NCI-H2029 (cell line): ENCODE results near the gene CFAP45.

Experiments used
- DNase-seq: peaks from one replicate; lab custom pipeline; 2025; lab: John Stamatoyannopoulos, UW

CFAP45 gene, protein sequence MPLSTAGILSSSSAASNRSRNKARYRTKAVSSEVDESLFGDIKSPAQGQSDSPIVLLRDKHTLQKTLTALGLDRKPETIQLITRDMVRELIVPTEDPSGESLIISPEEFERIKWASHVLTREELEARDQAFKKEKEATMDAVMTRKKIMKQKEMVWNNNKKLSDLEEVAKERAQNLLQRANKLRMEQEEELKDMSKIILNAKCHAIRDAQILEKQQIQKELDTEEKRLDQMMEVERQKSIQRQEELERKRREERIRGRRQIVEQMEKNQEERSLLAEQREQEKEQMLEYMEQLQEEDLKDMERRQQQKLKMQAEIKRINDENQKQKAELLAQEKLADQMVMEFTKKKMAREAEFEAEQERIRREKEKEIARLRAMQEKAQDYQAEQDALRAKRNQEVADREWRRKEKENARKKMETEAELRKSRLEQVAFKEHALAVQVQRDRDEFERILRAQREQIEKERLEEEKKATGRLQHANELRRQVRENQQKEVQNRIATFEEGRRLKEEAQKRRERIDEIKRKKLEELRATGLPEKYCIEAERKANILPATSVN

DNA sequence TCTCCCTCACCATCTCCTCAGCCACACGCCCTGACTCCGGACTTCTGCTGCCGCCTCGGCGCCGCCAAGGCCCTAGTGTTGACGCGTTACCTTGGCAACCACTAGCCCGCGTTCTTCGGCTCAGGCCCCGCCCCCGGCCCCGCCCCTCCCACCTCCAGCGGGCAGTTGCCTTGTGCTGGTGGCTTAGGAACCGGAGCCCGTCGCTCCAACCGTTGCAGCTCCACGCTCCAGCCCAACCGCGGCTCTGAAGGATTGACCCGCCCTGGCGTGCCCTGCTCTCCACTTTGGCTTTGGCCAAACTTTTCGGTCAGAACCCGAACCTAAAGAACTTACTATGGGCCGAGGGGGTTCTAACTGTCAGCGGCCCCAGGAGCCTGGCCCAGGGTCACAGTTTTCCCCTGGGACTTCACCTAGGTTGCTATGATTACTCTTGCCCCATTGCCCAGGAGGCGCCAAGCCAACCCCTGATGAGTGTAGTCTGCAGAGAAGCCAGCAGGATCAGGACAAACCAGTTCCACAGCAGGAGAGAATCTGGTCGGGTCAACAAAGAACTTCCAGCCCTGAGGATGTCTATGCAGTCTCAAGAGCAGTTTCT lies at the start of gene CFAP45:
CFAP45 (minus strand) TSS at position 80 of the 595 bp plus-strand sequence; CDS start at position 13, 67 bp downstream.
- peak; percentile 90 for DNase-seq

DNA sequence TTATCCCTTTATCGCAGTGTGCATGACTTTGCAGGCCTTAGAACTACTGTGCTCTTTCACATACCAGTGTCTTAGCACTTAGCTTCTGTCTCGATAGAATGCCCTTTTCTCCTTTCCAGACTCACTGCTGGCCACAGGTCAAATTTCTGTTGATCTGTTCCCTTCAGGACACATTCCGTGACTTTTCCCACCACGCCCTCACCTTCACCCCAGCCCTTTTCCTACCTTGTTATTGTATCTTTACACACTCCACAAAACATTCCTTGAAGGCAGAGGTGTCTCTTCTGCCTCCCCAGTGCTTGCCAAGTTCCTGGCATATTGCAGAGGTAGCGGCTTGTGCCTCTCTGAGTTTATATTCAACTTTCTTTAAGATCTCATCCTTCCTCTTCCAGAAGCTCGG lies 49.2 kb upstream of the CFAP45 start:
- no peak for DNase-seq

DNA sequence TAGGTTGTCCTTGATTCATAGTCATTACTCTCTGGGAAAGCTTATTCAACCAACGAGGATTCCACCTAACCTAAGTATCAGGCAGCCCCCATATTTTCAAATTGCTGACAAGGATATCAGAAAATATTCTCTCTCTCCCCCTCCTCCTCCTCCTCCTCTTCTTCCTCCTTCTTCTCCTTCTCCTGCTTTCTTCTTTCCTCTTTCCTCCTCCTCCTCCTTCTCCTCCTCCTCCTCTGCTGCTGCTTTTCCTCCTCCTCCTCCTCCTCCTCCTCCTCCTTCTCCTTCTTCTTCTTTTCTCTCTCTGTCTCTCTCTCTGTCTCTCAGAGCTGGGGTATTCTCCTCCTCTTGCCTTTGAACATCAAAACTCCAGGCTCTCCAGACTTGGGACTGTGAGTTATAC lies 48.0 kb upstream of the CFAP45 start:
- DNase-seq: no peak

DNA sequence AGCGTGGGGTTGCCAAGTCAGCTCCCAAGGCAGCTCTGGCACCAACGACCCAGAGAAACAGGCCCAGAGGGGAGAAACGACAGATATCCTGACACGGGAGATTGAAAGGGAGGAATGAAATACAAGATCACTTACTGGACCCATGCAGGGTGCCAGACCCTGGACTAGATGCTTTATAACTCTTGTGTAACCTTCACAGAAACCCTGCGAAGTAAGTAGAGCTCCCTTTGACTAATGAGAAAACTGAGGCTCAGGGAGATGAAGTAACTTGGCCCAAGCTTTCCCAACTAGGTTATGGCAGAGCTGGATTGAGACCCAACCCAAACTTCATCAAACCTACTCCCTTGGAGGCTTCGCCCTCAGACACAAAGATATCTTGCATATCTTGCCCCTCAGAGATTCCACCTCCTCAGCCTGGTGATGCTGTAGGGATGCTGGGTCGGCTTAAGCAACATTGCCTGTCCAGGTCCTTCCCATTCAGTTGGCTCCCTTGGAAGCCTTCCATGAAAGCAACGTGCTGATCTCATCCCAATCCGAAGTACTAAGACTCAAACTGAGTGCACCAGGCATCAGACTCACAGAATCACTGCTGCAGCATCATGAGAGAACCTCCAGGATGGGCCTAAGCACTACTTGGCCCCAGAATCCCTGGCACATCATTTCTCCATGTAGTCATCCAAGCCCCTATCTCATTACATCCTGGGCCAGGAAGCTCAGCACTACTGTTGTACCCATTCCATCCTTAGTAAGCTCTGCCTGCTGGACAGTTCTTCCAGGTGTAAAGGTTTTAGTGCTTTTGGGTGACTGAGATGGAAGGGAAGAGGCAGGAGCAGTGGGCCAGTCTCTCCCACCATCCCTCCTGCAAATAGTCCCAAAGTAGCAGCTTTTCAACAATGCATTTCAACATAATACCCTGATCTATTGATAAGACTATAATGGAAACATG lies 46.5 kb upstream of the CFAP45 start:
- no peak for DNase-seq

DNA sequence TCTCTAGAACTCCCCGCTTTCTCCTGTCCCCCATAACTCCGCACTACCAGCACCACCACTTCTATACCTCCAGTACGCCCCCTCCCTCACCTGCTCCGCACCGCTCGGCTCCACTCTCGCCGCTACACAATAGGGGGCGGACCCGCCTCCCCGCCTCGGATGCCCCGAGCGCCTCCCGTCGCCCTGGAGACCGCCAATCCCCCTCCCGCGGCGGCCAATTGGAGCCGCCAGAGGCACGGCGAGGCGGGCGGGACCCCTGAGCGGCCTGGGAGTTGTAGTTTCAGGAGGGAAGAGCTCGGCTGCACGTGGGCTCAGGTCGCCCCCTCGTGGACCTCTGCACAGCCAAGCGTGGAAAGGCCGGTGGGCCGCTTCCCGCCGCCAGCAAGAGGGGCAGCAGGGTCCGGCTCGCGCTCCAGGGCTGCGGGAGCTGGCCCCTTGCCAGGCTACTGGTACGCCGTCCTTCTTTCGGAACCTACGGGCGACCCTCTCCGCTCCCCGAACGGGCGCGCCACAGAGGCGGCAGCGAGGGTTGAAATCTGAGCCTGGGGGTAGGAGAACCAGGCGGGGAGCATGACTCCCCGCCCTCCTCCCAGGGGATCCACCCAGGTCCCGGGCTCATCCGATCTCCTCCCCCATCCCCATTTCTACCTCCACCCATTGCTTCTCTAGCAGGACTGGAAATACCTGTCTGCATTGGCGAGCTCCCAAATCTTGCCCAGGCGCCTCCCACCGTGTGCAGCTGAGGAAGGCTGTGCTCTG lies 45.7 kb upstream of the CFAP45 start, which contains the start of gene IGSF9:
IGSF9 (minus strand) TSS at position 131 of the 759 bp plus-strand sequence. CDS start 2,159 bp downstream, outside the sequence.
- DNase-seq: peak; percentile 73

DNA sequence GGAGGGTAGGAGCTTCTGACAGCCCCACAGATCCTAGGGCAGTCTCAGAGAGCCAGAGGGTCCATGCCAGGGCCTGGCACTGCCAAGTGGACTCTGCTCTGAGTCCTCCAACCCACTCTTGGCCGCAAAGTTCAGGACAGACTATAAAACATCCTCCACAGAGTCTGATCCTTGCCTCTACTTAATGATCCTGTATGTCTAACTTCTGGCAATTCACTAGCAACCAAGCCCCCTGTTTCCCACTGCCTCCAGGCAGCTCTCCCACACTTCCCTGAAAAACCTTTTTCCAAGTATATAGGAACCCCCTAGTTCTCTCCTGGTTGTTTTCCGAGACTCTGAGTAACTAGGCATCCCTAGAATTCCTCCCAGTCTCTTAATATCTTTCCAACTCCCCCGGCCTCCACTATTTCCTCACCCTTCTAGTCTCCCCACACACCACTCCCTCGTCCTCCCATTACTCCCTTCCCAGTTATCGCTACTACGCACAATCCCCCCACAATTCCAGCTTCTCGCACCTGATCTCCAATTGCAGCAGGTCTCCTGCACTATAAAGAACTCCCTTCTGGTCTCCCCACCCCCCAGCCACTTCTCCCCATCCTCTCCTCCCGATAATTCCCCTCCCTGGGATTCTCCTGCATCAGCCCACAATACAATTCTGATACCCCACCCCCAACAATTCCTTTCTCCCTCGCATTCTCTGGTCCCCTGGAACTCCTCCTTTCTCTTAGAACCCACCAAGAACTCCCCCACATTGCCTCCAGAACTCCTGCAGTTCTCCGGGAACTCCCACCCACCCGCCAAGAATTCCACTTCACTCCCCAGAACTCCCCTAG lies 44.9 kb upstream of the CFAP45 start:
- DNase-seq: no peak

DNA sequence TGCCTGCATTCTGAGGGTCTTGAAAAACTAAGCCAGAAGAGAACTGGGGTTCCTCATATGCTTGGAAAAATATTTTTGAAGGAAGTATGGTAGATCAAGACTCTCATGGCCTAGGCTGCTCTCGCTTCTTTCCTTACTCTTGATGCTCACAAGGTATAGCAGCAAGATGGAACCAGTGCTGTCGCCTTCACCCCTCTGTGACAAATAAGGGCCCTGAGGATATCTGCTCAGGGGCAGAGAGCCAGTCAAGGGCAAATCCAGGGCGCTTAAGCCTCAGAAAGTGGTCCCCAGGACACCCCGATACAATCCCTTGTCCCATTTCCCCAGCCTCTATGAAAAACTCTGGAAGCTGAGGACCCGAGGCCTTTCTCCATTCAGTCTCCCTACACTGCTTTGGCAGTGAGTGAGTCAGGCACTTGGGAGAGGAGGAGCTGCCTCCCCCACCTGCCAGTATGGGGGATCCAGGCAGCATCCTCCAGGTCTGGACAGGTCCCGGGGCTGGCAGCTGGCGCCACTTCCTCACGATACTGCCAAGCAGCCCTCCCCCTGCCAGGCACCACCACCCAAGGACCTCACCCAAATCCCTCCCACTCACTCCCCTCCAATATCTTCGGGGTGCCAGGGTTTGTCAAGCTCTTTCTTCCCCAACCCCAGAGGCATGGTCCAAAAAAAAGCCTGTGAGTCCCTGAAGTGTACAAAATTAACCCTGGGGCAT lies 44.1 kb upstream of the CFAP45 start:
- no peak for DNase-seq

DNA sequence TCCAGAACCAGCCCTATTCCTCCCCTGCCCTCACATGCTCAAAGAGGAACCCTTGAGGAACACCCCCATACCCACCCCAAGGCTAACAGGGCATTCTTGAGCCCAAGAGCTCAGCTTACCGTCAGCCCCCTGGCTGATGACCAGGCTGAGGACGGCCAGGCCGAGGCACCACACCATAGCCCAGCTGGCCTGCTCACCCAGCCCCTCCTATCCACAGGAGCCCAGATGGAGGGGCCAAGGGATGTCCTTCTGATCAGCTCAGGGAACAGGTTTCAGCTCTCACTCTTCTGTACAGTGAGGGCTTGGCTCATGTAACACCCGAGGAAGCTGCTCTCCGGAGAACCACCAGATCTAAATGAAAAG lies 43.3 kb upstream of the CFAP45 start:
- DNase-seq: no peak

DNA sequence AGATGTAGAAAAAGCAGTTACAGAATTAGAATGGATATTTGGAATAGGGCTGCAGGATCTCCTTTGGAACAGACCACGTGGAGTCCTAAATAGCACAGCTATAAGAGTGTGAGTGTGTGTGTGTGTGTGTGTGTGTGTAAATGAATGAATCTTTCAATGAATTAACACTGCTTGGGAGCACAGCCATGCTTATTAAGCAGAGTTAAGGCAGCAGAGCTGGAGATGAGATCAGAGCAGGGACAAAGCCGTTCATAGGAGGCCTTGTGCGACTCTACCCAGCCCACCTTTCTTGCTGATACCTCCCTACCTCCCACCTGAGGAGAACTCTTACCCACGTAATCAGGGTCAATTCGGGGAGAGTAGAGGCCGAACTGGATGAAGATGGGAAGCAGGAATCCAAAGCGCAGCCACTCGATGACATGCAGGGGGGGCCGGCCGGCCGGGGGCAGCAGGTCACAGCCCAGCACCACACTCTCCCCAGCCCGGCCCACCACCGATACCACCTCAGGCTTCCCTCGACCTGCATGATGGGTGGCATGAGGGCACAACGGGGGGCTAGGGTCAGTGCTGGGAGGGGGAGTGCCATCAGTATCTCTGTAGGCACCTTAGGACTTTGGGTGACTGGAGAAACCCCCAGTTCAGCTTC lies 42.8 kb upstream of the CFAP45 start:
- no peak for DNase-seq

DNA sequence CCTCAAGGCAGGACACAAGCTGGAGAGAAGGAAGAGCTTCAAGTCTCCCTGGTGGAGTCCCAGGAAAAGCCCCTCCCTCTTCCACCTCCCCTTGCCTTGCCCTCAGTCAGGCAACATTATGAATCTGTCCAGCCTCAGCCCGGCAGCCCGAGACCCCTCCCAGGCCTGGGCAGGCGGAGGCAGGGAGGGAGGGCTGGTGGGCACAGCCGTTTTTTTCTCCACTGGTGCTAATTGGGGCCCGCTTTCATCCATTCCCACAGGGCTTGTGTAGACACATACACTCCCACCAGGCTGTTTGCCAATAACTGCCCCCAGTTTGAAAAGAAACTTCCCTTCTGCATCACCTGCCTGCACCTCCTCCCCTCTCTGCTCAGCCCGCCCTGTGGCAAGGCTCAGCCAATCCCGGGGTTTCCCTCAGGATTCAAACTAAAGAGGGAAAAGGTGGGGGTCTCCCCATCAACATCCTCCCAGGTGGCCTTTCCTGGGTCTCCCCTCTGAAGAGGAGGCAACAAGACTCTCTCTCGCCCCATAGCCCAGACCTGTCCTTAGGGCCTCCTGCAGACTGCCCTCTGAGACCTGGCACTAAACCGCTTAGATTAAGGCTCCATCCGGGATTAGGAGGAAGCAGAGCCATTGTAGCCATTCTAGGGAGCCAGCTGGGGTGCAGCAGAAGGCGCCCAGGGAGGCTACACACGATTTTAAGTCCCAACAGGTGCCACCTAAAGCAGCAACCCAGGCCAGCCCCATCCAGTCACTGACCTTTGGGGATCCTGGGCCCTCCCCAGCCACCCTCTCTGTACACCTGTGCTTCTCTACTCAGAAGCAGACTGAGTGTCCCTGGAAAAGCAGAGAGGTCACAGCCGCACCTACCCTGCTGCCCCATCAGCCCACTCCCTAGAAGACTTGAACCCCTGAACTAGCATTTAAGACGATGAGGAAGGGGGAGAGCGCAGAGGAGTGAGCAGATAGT lies 41.9 kb upstream of the CFAP45 start:
- no peak for DNase-seq

DNA sequence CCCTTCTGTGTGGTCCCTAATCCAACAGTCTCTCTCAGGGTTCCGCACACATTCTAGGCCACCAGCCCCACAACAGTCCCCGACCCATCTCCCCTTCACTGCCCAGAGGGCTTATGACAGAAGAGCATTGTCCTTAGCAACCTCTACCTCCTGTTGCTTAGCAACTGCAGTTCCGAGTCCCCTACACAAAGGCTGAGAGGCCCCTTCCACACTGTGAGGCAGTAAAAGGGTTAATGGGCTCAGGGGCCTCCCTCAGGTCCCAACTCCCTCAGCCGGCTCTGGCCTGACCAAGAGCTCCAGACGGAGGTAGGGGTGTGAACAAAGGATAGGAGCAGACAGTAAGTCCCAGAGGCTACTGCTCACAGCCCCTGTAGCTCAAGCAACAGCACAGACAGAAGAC lies 41.2 kb upstream of the CFAP45 start:
- DNase-seq: no peak

DNA sequence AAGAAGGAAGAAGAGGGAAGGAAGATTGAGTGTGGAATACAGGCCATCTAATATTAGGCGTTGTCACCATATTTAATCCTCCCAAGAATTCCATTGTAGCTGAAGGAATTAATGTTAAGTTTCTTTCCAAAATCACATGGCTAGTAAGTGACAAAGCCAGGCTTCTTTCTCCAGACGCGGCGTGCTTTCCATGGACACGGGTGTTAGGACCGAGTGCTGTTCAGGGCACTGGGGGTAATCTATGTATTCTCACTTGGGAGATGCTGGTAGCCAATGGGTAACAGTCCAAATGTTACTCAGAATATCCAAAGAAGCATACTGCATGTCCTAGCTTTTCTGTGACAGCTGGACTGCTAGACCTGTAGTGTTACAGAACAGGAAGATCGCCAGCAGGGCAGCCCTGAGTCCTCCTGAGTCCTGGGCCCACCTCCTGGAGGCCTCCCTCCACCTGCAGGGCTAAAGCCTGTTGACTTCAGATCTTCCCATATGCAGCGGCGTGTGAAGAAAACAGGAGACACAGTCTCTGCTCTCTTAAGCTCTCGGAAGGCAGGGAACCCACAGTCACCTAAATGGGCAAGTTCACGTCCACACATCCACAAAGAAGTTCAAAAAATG lies 40.1 kb upstream of the CFAP45 start:
- no peak for DNase-seq

DNA sequence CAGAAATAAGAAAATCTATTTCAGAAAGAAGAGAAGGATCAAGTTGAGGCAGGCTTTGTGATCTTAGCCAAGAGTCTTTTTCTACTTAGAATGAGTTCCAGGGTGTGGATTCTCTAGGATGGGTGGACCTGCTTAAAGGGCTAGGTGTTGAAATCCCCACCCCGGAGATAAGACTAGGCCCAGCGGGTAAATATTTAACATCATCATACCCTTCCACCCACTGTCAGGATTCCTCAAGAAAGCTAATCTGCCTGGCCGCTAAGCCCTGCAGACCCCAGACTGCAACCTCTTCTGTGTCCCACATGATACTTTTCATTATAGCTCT lies 39.7 kb upstream of the CFAP45 start:
- DNase-seq: no peak

DNA sequence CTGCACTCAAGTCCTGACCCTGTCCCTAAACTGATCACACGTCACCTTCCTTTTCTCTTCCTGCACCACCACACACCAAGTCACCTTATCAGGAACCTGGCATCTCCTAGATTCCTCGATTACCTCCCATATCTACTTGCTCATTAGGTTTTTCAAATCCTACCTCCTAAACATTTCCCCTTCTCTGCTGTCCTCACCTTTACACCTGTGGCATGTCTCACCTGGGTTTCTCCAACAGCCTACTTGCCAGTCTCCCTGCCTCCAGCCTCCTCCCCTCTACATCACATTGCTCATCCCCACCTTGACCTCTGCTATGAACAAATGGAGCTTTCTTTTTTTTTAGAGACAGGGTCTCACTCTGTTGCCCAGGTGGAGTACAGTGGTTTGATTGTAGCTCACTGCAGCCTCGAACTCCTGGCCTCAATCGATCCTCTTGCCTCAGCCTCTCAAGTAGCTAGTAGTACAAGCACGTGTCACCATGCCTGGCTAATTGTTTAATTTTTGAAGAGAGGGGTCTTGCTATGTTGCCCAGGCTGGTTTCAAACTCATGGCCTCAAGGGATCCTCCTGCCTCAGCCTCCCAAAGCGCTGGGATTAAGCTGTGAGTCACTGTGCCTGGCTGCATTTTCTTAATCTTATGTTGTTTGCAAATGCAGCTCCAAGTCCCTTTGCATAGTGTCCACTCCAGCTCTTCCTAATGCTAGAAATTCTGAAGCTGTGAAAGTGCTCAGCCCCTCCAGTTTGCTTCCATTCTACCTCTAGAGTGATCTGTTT lies 39.1 kb upstream of the CFAP45 start:
- DNase-seq: no peak

DNA sequence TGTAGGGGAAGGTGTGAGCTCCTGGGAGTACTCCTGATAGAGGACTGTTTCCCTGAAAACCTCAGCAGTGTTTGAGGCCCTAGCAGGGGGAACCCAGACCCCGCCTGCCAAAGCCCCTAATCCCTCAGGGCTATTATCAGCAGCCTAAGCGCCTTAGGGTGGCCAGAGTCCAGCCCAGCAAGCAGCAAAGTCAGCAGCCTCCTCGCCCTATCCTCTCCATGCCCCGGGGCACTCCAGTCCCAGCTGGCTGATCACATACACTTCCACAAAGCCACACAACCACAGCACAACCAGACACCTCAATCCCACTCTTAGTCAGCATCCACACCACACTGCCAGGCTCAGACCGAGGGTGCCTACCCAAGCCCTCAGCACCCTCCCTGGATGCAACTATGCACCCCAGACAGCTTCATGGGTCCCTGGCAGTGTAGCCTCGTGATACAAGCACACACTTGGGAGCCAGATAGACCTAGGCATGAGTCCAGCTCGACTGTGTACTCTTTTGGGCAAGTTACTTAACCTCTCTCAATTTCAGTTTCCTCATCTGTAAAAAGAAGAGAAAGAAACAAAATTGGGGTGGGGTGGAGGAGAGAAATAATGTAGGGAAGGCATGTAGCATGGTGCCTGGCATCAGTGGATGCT lies 38.4 kb upstream of the CFAP45 start:
- no peak for DNase-seq

DNA sequence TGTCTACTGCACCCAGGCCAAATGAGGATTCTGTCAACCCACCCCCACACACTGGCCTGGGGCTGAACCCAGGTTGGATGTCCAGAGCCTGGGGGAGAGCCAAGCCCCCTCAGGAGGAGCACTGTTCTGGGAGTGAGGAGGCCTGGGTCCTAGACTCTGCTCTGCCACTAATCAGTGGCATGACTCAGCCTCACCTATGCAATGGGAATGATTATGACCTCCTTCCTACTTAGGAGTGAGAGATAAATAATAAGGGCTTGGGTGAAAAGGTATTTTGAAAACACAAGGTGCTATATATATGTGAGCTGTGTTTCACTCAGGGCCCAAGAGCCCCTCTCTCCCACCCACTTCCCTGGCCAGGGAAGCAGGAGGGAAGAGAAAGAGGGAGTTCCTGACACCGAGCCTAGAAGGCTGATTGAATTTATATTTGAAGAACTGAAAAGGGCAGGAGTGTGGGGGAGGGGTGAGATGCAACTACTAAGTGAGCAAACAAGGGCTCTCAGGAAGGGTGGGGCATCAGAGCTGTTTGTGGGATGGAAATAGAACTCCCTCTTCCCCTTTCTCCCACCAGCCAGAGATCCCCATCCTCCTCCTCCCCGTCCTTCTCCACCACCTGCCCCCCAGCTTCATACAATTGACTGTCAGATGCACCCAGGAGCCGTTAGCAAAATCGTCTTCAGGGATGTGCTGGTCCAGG lies 37.2 kb upstream of the CFAP45 start:
- no peak for DNase-seq
